Neuronal stem cell (in vitro differentiated cells): ENCODE data around the gene IFT122.
A peak's percentile ranks its signal among the peaks of the same experiment; 100 is the strongest.

Experiments used
- DNase-seq: peaks from one replicate; pipeline ENCODE4 v3.0.0-alpha.2; 2013; ENCODE audit warnings: low spot score
- H2AFZ ChIP-seq: one replicate; pipeline ENCODE4 v1.6.1; 2013; ENCODE audit warnings: mild to moderate bottlenecking, low read length, inconsistent platforms
- H2AK5ac ChIP-seq: 2 replicates; pipeline ENCODE4 v1.6.1; 2013; ENCODE audit warnings: low read depth, mild to moderate bottlenecking, inconsistent platforms, low read length, moderate library complexity, mixed read lengths
- H2BK120ac ChIP-seq: 2 replicates; pipeline ENCODE4 v1.6.1; 2013; ENCODE audit warnings: low read depth, mild to moderate bottlenecking, inconsistent platforms, low read length, moderate library complexity, mixed read lengths
- H2BK12ac ChIP-seq: one replicate; pipeline ENCODE4 v1.6.1; 2013; ENCODE audit warnings: low read length, inconsistent platforms
- H2BK15ac ChIP-seq: 2 replicates; pipeline ENCODE4 v1.6.1; 2013; ENCODE audit warnings: mild to moderate bottlenecking, low read length, inconsistent platforms, mixed read lengths
- H2BK5ac ChIP-seq: one replicate; pipeline ENCODE4 v1.6.1; 2013; ENCODE audit warnings: inconsistent platforms, mild to moderate bottlenecking, low read length, moderate library complexity
- H3K14ac ChIP-seq: one replicate; pipeline ENCODE4 v1.6.1; 2013; ENCODE audit warnings: low read length, inconsistent platforms
- H3K18ac ChIP-seq: 2 replicates; pipeline ENCODE4 v1.6.1; 2013; ENCODE audit warnings: low read length, inconsistent platforms
- H3K23ac ChIP-seq: 2 replicates; pipeline ENCODE4 v1.6.1; 2013; ENCODE audit warnings: low read depth, mild to moderate bottlenecking, mixed read lengths, low read length, inconsistent platforms; ENCODE audit not compliant: poor library complexity
- H3K27ac ChIP-seq: replicated peaks from 3 replicates; pipeline ENCODE4 v1.5.1; 2013; ENCODE audit warnings: low read length, inconsistent platforms
- H3K27me3 ChIP-seq, 3 experiments: 2 replicates each; pipeline ENCODE4 v1.6.1; 2013; ENCODE audit warnings: low read length in 3 of 3, mild to moderate bottlenecking in 2 of 3, inconsistent platforms in 1 of 3, low read depth in 1 of 3, mixed read lengths in 1 of 3, moderate library complexity in 1 of 3; ENCODE audit not compliant: control insufficient read depth in 3 of 3, insufficient read depth in 3 of 3
- H3K36me3 ChIP-seq, 2 donors: replicated peaks in 1 of 2; 2 replicates each; pipeline ENCODE4 v1.6.1; 2013; ENCODE audit warnings: low read length in 2 of 2; ENCODE audit not compliant: control insufficient read depth in 2 of 2, insufficient read depth in 2 of 2
- H3K4ac ChIP-seq: 2 replicates; pipeline ENCODE4 v1.6.1; 2013; ENCODE audit warnings: inconsistent platforms, mild to moderate bottlenecking, low read length, moderate library complexity
- H3K4me1 ChIP-seq, 2 donors: 1 replicate in 1 of 2; 2 replicates in 1 of 2; pipeline ENCODE4 v1.6.1; 2013; ENCODE audit warnings: low read length in 2 of 2, low read depth in 1 of 2; ENCODE audit not compliant: control insufficient read depth in 2 of 2, insufficient read depth in 1 of 2
- H3K4me2 ChIP-seq: one replicate; pipeline ENCODE4 v1.6.1; 2013; ENCODE audit warnings: mild to moderate bottlenecking, low read length, inconsistent platforms; ENCODE audit not compliant: insufficient read depth, poor library complexity, severe bottlenecking
- H3K4me3 ChIP-seq, 2 donors: 2 replicates each; pipeline ENCODE4 v1.5.1; 2013; ENCODE audit warnings: low read length in 2 of 2, mild to moderate bottlenecking in 2 of 2, inconsistent platforms in 1 of 2, moderate library complexity in 1 of 2
- H3K79me1 ChIP-seq: one replicate; pipeline ENCODE4 v1.6.1; 2013; ENCODE audit warnings: low read depth, mild to moderate bottlenecking, inconsistent platforms, low read length, moderate library complexity
- H3K9ac ChIP-seq: one replicate; pipeline ENCODE4 v1.6.1; 2013; ENCODE audit warnings: mild to moderate bottlenecking, low read depth, low read length, inconsistent platforms; ENCODE audit not compliant: poor library complexity
- H3K9me3 ChIP-seq, 2 donors: replicated peaks in 1 of 2; 2 replicates each; pipeline versions ENCODE3 to v1.6.1; 2013; ENCODE audit warnings: low read length in 2 of 2, mild to moderate bottlenecking in 2 of 2, inconsistent platforms in 1 of 2, low read depth in 1 of 2, mixed read lengths in 1 of 2, moderate library complexity in 1 of 2; ENCODE audit not compliant: control insufficient read depth in 2 of 2, insufficient read depth in 1 of 2
- H4K8ac ChIP-seq: one replicate; pipeline ENCODE4 v1.6.1; 2013; ENCODE audit warnings: low read depth, mild to moderate bottlenecking, inconsistent platforms, low read length, moderate library complexity
- H4K91ac ChIP-seq: one replicate; pipeline ENCODE4 v1.6.1; 2013; ENCODE audit warnings: low read length, low read depth, mild to moderate bottlenecking, inconsistent platforms; ENCODE audit not compliant: poor library complexity
- WGBS, 2 donors: extraction: QIAGEN DNeasy Blood & Tissue Kit; methylation state at CpG; one replicate each; pipeline ENCODE4 v1.1.7; 2013; ENCODE audit warnings: missing lambda C conversion rate in 2 of 2, mixed read lengths in 1 of 2; ENCODE audit not compliant: insufficient read length in 2 of 2, insufficient replicate concordance in 1 of 2; ENCODE audit errors: extremely low coverage in 2 of 2; 5-methylcytosine and 5-hydroxymethylcytosine counted together

IFT122 gene

GRCh38 chr3:129562803-129563202 is 122.8 kb downstream of the IFT122 start:
- Histone ChIP-seq H3K36me3 (peaks cover 0 to 59% of the 10 kb centered on the region in 2 donors), H3K4me3 (no peak overlapping the region), H2BK5ac (no peak overlapping the region), H2AFZ (no peak overlapping the region), H3K4ac (no peak overlapping the region), H3K4me1 (peaks cover 10 to 23% of the 10 kb centered on the region in 2 donors), H4K91ac (no peak overlapping the region), H3K79me1 (no peaks in the 10 kb centered on the region), H3K18ac (peak overlapping the region; percentile 16), H2AK5ac (no peak overlapping the region), H2BK15ac (no peak overlapping the region), H3K9me3 (no peaks in the 10 kb centered on the region), H3K27me3 (no peaks in the 10 kb centered on the region), H2BK12ac (no peak overlapping the region), H3K23ac (peak overlapping the region; percentile 34), H3K14ac (no peak overlapping the region), H3K4me2 (no peak overlapping the region), H3K9ac (no peak overlapping the region), H3K27ac (no peak overlapping the region), H4K8ac (no peak overlapping the region), H2BK120ac (no peak overlapping the region)
- no CpG with 5 or more reads among the region's 19 CpGs for WGBS, 2 donors
- no peak for DNase-seq

- no peak overlapping the region for H2BK120ac ChIP-seq
- H4K8ac ChIP-seq: no peak overlapping the region
- peaks cover 0 to 55% of the 10 kb centered on the region in 2 donors for H3K36me3 ChIP-seq
- WGBS, 2 donors: no CpG with 5 or more reads among the region's 12 CpGs
- peak overlapping the region; percentile 6 for H2AK5ac ChIP-seq
- no peak overlapping the region for H3K4ac ChIP-seq
- peaks cover 10 to 18% of the 10 kb centered on the region in 2 donors for H3K4me1 ChIP-seq
- H2BK15ac ChIP-seq: no peak overlapping the region
- H2BK12ac ChIP-seq: no peak overlapping the region
- H3K9ac ChIP-seq: no peak overlapping the region
- H2BK5ac ChIP-seq: no peak overlapping the region
- H3K14ac ChIP-seq: no peak overlapping the region
- H3K23ac ChIP-seq: no peak overlapping the region
- no peak overlapping the region for H3K18ac ChIP-seq
- no peak for DNase-seq
- no peak overlapping the region for H3K4me3 ChIP-seq
- H3K79me1 ChIP-seq: no peaks in the 10 kb centered on the region
- H3K4me2 ChIP-seq: no peak overlapping the region
- no peaks in the 10 kb centered on the region for H3K9me3 ChIP-seq
- H4K91ac ChIP-seq: no peak overlapping the region
- no peaks in the 10 kb centered on the region for H3K27me3 ChIP-seq
- no peak overlapping the region for H3K27ac ChIP-seq
- H2AFZ ChIP-seq: no peak overlapping the region
These were observed 123.3 kb downstream of the IFT122 start for GRCh38 chr3:129563332-129563731.

GRCh38 chr3:129563850-129564535 is 124.0 kb downstream of the IFT122 start:
- no CpG with 5 or more reads among the region's 8 CpGs for WGBS, 2 donors
- Histone ChIP-seq H2AFZ (no peak overlapping the region), H2BK5ac (no peak overlapping the region), H3K4me1 (peaks cover 7 to 14% of the 10 kb centered on the region in 2 donors), H3K36me3 (peaks cover 0 to 53% of the 10 kb centered on the region in 2 donors), H2BK15ac (no peak overlapping the region), H4K91ac (no peak overlapping the region), H2BK120ac (no peak overlapping the region), H3K9me3 (no peaks in the 10 kb centered on the region), H3K9ac (no peak overlapping the region), H2BK12ac (no peak overlapping the region), H3K4me2 (no peak overlapping the region), H3K79me1 (no peaks in the 10 kb centered on the region), H3K18ac (no peak overlapping the region), H3K14ac (no peak overlapping the region), H3K4me3 (no peak overlapping the region), H3K23ac (no peak overlapping the region), H2AK5ac (no peak overlapping the region), H3K4ac (no peak overlapping the region), H3K27me3 (no peaks in the 10 kb centered on the region), H4K8ac (no peak overlapping the region), H3K27ac (no peak overlapping the region)
- DNase-seq: no peak

GRCh38 chr3:129564981-129565644 is 125.1 kb downstream of the IFT122 start:
- Histone ChIP-seq H3K18ac (peak overlapping the region; percentile 55), H3K23ac (peak overlapping the region; percentile 25), H3K79me1 (no peaks in the 10 kb centered on the region), H3K4me3 (no peak overlapping the region), H3K4me2 (no peak overlapping the region), H4K8ac (no peak overlapping the region), H3K14ac (peak overlapping the region; percentile 96), H3K9me3 (no peaks in the 10 kb centered on the region), H2BK15ac (no peak overlapping the region), H3K36me3 (peaks cover 0 to 46% of the 10 kb centered on the region in 2 donors), H3K9ac (peak overlapping the region; percentile 63), H3K27ac (no peak overlapping the region), H2AFZ (no peak overlapping the region), H2AK5ac (peak overlapping the region; percentile 93), H2BK5ac (peak overlapping the region; percentile 19), H3K27me3 (no peaks in the 10 kb centered on the region), H2BK12ac (no peak overlapping the region), H3K4ac (peak overlapping the region; percentile 26), H3K4me1 (peaks cover 7 to 14% of the 10 kb centered on the region in 2 donors), H4K91ac (no peak overlapping the region), H2BK120ac (no peak overlapping the region)
- DNase-seq: no peak
- no CpG with 5 or more reads among the region's 21 CpGs for WGBS, 2 donors
